Daoy (cell line): Measurements from ENCODE around the gene FXYD4. TPM values are rescaled to one million over a fixed set of nuclear protein-coding genes. Genes with fewer than 3 reads are reported as not detected.
"Not testable (repeated sequence)": the region's sequence is repeated elsewhere in the genome, so short reads cannot be mapped to it uniquely, and the experiment has no call there.

Experiments used
- DNase-seq: peaks from one replicate; pipeline ENCODE4 v3.0.0-alpha.2; 2015; ENCODE audit warnings: low read depth
- total RNA-seq: library from RNA; depleted of rRNA; stranded (reverse); fragments of >200 nt; shearing (Covaris generic); gene quantifications from 2 replicates; pipeline ENCODE4 v1.2.3, GENCODE V29; 2014; rRNA removed

Gene FXYD4
- total RNA-seq, result not detected in 2 replicates

GRCh38 chr10:43371418-43371817 is at the start of gene FXYD4:
Gene FXYD4 (plus strand): TSS chr10:43371636. CDS start chr10:43373747, 2,111 bp downstream.
- DNase-seq, result no peak

GRCh38 chr10:43322331-43322730 is 49.1 kb upstream of the FXYD4 start:
- DNase-seq, result no peak

GRCh38 chr10:43322769-43323168 is 48.7 kb upstream of the FXYD4 start:
- peak; percentile 88 for DNase-seq

- no peak for DNase-seq
Observed at GRCh38 chr10:43323245-43323644, 48.2 kb upstream of the FXYD4 start.

- DNase-seq, result no peak
Observed at GRCh38 chr10:43324876-43325275, 46.6 kb upstream of the FXYD4 start.

- DNase-seq, result no peak
Observed at GRCh38 chr10:43327171-43327570, 44.3 kb upstream of the FXYD4 start.

GRCh38 chr10:43327986-43328385 is 43.5 kb upstream of the FXYD4 start:
- no peak for DNase-seq

- DNase-seq, result not testable (repeated sequence)
Observed at GRCh38 chr10:43328810-43329209, 42.6 kb upstream of the FXYD4 start.

GRCh38 chr10:43329246-43329885 is 42.1 kb upstream of the FXYD4 start:
- DNase-seq, result not testable (repeated sequence)

GRCh38 chr10:43330049-43330823 is 41.2 kb upstream of the FXYD4 start:
- not testable (repeated sequence) for DNase-seq

GRCh38 chr10:43330824-43331127 is 40.7 kb upstream of the FXYD4 start:
- DNase-seq, result not testable (repeated sequence)

GRCh38 chr10:43333653-43334052 is 37.8 kb upstream of the FXYD4 start:
- no peak for DNase-seq

- DNase-seq, result no peak
Observed at GRCh38 chr10:43336061-43336460, 35.4 kb upstream of the FXYD4 start.

- DNase-seq, result no peak
Observed at GRCh38 chr10:43336641-43337318, 34.7 kb upstream of the FXYD4 start.

GRCh38 chr10:43337536-43337935 is 33.9 kb upstream of the FXYD4 start:
- not testable (repeated sequence) for DNase-seq

GRCh38 chr10:43338117-43338516 is 33.3 kb upstream of the FXYD4 start:
- DNase-seq, result no peak

- DNase-seq, result no peak
Observed at GRCh38 chr10:43339136-43339535, 32.3 kb upstream of the FXYD4 start.

GRCh38 chr10:43340101-43340500 is 31.3 kb upstream of the FXYD4 start:
- no peak for DNase-seq

GRCh38 chr10:43340619-43341018 is 30.8 kb upstream of the FXYD4 start:
- peak; percentile 56 for DNase-seq

- DNase-seq, result no peak
Observed at GRCh38 chr10:43341450-43341849, 30.0 kb upstream of the FXYD4 start.

GRCh38 chr10:43342279-43343125 is 28.9 kb upstream of the FXYD4 start:
- no peak for DNase-seq

- no peak for DNase-seq
Observed at GRCh38 chr10:43343126-43343525, 28.3 kb upstream of the FXYD4 start.
